ENCODE results near the gene FAM78B.

FAM78B gene

DNA sequence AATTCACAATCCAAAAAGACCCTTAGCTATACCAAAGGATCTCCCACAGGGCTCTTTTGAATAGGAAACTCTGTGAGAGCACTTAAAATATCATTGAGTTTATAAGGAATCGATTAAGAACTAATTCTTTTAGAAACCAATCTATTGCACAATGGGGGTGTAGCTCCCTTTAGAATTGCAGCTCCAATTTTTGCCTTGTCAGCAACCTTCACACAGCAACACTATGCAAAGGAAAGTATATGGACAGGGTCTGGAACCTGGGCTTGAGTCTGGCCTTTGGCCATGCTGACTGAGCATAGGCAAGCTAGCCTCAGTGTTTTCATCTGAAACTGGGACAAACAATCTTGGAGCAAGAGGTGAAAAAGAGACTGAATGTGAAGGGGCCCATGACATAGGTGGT lies 17.2 kb upstream of the FAM78B start:
- Histone ChIP-seq H3K36me3 (ENCODE audit: insufficient read depth, low read length) (no peaks in the 10 kb centered on the region), H3K4me2 (ENCODE audit: low read depth, low read length, poor library complexity, severe bottlenecking) (no peak overlapping the region), H3K79me2 (ENCODE audit: insufficient read depth, low read length) (no peaks in the 10 kb centered on the region), H3K4me1 (ENCODE audit: insufficient read depth, low read length, poor library complexity, severe bottlenecking) (no peaks in the 10 kb centered on the region), H3K9ac (ENCODE audit: low read depth, low read length, poor library complexity, severe bottlenecking) (no peak overlapping the region), H3K27me3 (ENCODE audit: insufficient read depth, low read length, poor library complexity, severe bottlenecking) (no peaks in the 10 kb centered on the region), H4K20me1 (ENCODE audit: insufficient read depth, low read length, poor library complexity, severe bottlenecking) (no peaks in the 10 kb centered on the region), H2AFZ (ENCODE audit: low read length) (no peak overlapping the region), H3K9me2 (replicated peaks; ENCODE audit: low read depth, low read length) (no peaks in the 10 kb centered on the region), H3K4me3 (ENCODE audit: low read length, poor library complexity, severe bottlenecking) (no peak overlapping the region), H3K9me3 (ENCODE audit: insufficient read depth, low read depth, low read length) (no peaks in the 10 kb centered on the region), H3F3A (ENCODE audit: low read depth) (no peaks in the 10 kb centered on the region)
- TF ChIP-seq, protein P1, sequence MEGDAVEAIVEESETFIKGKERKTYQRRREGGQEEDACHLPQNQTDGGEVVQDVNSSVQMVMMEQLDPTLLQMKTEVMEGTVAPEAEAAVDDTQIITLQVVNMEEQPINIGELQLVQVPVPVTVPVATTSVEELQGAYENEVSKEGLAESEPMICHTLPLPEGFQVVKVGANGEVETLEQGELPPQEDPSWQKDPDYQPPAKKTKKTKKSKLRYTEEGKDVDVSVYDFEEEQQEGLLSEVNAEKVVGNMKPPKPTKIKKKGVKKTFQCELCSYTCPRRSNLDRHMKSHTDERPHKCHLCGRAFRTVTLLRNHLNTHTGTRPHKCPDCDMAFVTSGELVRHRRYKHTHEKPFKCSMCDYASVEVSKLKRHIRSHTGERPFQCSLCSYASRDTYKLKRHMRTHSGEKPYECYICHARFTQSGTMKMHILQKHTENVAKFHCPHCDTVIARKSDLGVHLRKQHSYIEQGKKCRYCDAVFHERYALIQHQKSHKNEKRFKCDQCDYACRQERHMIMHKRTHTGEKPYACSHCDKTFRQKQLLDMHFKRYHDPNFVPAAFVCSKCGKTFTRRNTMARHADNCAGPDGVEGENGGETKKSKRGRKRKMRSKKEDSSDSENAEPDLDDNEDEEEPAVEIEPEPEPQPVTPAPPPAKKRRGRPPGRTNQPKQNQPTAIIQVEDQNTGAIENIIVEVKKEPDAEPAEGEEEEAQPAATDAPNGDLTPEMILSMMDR (conservative IDR thresholded peaks at IDR 0.05; ENCODE audit: low read length), result no peak
- TF ChIP-seq EZH2phosphoT487 (IDR thresholded peaks at IDR 0.05; ENCODE audit: borderline replicate concordance), result no peak

DNA sequence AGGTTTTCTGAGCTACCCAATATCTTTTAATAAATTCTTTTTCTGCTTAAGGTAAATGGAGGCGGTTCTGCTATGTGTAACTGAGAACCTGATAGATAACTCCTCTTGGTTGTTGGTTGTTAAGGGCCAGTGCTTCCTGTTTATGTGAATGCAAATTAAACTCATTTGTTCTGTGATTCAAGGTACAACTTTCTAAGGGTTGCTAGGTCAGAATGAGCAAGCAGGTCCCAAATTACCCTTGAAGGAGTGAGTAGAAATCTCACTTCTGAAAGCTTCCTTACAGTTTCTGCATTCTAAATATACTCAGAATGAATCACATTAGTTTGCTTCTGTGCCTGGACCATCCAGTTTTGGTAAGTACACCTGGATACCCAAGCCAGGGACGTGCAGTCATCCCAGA lies 15.5 kb upstream of the FAM78B start:
- no peak overlapping the region for H2AFZ ChIP-seq (ENCODE audit: low read length)
- no peaks in the 10 kb centered on the region for H3K79me2 ChIP-seq (ENCODE audit: insufficient read depth, low read length)
- no peaks in the 10 kb centered on the region for H3F3A ChIP-seq (ENCODE audit: low read depth)
- no peaks in the 10 kb centered on the region for H3K9me3 ChIP-seq (ENCODE audit: insufficient read depth, low read depth, low read length)
- no peak overlapping the region for H3K4me2 ChIP-seq (ENCODE audit: low read depth, low read length, poor library complexity, severe bottlenecking)
- H3K4me1 ChIP-seq (ENCODE audit: insufficient read depth, low read length, poor library complexity, severe bottlenecking), result no peaks in the 10 kb centered on the region
- H3K9me2 ChIP-seq (replicated peaks; ENCODE audit: low read depth, low read length), result no peaks in the 10 kb centered on the region
- H3K27me3 ChIP-seq (ENCODE audit: insufficient read depth, low read length, poor library complexity, severe bottlenecking), result no peaks in the 10 kb centered on the region
- no peaks in the 10 kb centered on the region for H4K20me1 ChIP-seq (ENCODE audit: insufficient read depth, low read length, poor library complexity, severe bottlenecking)
- no peaks in the 10 kb centered on the region for H3K36me3 ChIP-seq (ENCODE audit: insufficient read depth, low read length)
- no peak overlapping the region for H3K4me3 ChIP-seq (ENCODE audit: low read length, poor library complexity, severe bottlenecking)
- no peak overlapping the region for H3K9ac ChIP-seq (ENCODE audit: low read depth, low read length, poor library complexity, severe bottlenecking)
- TF ChIP-seq EZH2phosphoT487 (IDR thresholded peaks at IDR 0.05; ENCODE audit: borderline replicate concordance), result no peak
- TF ChIP-seq, protein P1 (conservative IDR thresholded peaks at IDR 0.05; ENCODE audit: low read length), result no peak

DNA sequence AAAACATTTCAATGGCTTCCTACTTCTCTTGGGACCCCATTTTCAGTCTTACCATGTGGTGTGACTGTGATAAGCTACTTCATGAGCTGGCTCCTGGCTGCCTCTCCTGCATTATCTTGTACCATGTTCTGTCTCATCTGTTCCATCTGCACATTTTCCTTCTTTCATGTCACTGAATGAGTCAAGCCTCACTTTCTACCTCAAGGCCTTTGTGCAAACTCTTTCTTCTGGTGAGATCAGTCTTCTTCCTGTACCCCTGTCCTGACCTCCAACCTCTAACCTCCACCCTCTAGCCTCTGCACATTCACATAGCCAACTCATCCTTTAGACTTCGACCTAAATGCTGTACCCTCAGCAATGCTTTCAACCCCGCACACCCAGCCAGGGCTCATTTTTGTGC lies 9.6 kb upstream of the FAM78B start:
- Histone ChIP-seq H3K36me3 (ENCODE audit: insufficient read depth, low read length) (no peaks in the 10 kb centered on the region), H3K4me2 (ENCODE audit: low read depth, low read length, poor library complexity, severe bottlenecking) (no peak overlapping the region), H3K9me2 (replicated peaks; ENCODE audit: low read depth, low read length) (no peaks in the 10 kb centered on the region), H3F3A (ENCODE audit: low read depth) (no peaks in the 10 kb centered on the region), H4K20me1 (ENCODE audit: insufficient read depth, low read length, poor library complexity, severe bottlenecking) (no peaks in the 10 kb centered on the region), H3K9me3 (ENCODE audit: insufficient read depth, low read depth, low read length) (no peaks in the 10 kb centered on the region), H3K4me3 (ENCODE audit: low read length, poor library complexity, severe bottlenecking) (no peak overlapping the region), H3K79me2 (ENCODE audit: insufficient read depth, low read length) (no peaks in the 10 kb centered on the region), H2AFZ (ENCODE audit: low read length) (no peak overlapping the region), H3K4me1 (ENCODE audit: insufficient read depth, low read length, poor library complexity, severe bottlenecking) (no peaks in the 10 kb centered on the region), H3K27me3 (ENCODE audit: insufficient read depth, low read length, poor library complexity, severe bottlenecking) (no peaks in the 10 kb centered on the region), H3K9ac (ENCODE audit: low read depth, low read length, poor library complexity, severe bottlenecking) (no peak overlapping the region)
- TF ChIP-seq, protein P1 (conservative IDR thresholded peaks at IDR 0.05; ENCODE audit: low read length), result no peak
- no peak for TF ChIP-seq EZH2phosphoT487 (IDR thresholded peaks at IDR 0.05; ENCODE audit: borderline replicate concordance)
